Measurements from ENCODE around the gene ITPKC. TPM values are rescaled to one million over a fixed set of nuclear protein-coding genes. Genes with fewer than 3 reads are reported as not detected.

Gene ITPKC
- total and polyA plus RNA-seq, 9 of the 15 experiments (the other 6 are each of a cell fraction or from before 2014, with no cell fraction given): 0.08 to 9.3 (median 5.8) TPM

- TF ChIP-seq RERE (CRISPR knock-in tag; IDR thresholded peaks at IDR 0.05; ENCODE audit: borderline replicate concordance) (no peak), ZBTB7A (IDR thresholded peaks at IDR 0.05; ENCODE audit: borderline replicate concordance, control insufficient read depth, low read depth, low read length) (peak; percentile 57; the same call in 1 of the 2 replicates), BCLAF1 (IDR thresholded peaks at IDR 0.05; ENCODE audit: borderline replicate concordance in 1 of 2, control insufficient read depth in 1 of 2, low read depth in 2 of 2, low read length in 1 of 2) (0 out of 4 replicates have a peak, but pooled peaks of 1 of the 2 experiments have one; percentile 33), NCOA4 (IDR thresholded peaks at IDR 0.05; ENCODE audit: partially characterized antibody) (no peak), HLTF (IDR thresholded peaks at IDR 0.05) (0 out of 2 replicates have a peak, but pooled peaks have one; percentile 62), RNF2 (IDR thresholded peaks at IDR 0.05) (no peak), ZNF253 (CRISPR knock-in tag; conservative IDR thresholded peaks at IDR 0.05) (no peak), RBBP5 (IDR thresholded peaks at IDR 0.05; ENCODE audit: borderline replicate concordance, insufficient read depth, low read length, poor library complexity, severe bottlenecking) (peak; percentile 15), ZNF699 (CRISPR knock-in tag; IDR thresholded peaks at IDR 0.05; ENCODE audit: insufficient replicate concordance) (no peak), ZNF311 (CRISPR knock-in tag; IDR thresholded peaks at IDR 0.05) (no peak), ZBTB33 (CRISPR knock-in tag; IDR thresholded peaks at IDR 0.05) (no peak)
Observed at GRCh38 chr19:40689339-40690049, 27.4 kb upstream of the ITPKC start (continued).
